Lung (tissue), 12 donors: ENCODE measurements around the gene SEC61A1. TPM values are rescaled to one million over a fixed set of nuclear protein-coding genes. Genes with fewer than 3 reads are reported as not detected.

Experiments
- ATAC-seq: fragments of 200-7000 bp; cut with Tn5 transposase; one replicate; pipeline ENCODE4 v1.9.1; 2020; ENCODE audit warnings: moderate number of reproducible peaks; ENCODE audit not compliant: insufficient read depth, low FRiP score
- DNase-seq, 3 donors: peaks; one replicate each; pipeline ENCODE4 v3.0.0-alpha.2; 2013 to 2017
- H3K27ac ChIP-seq, 2 donors: one replicate each; pipeline ENCODE4 v1.5.1; 2013; ENCODE audit warnings: mild to moderate bottlenecking in 2 of 2, moderate library complexity in 2 of 2, control low read depth in 1 of 2, inconsistent platforms in 1 of 2, low read depth in 1 of 2, low read length in 1 of 2
- H3K27me3 ChIP-seq, 3 donors: one replicate each; pipeline ENCODE4 v1.5.1; 2013; ENCODE audit warnings: low read length in 2 of 3; ENCODE audit not compliant: control insufficient read depth in 3 of 3, insufficient read depth in 3 of 3
- H3K36me3 ChIP-seq, 4 donors: one replicate each; pipeline ENCODE4 v1.5.1; 2013; ENCODE audit warnings: low read length in 4 of 4, mild to moderate bottlenecking in 1 of 4, moderate library complexity in 1 of 4; ENCODE audit not compliant: control insufficient read depth in 4 of 4, insufficient read depth in 4 of 4
- H3K4me1 ChIP-seq, 5 donors: one replicate each; pipeline ENCODE4 v1.5.1; 2013; ENCODE audit warnings: low read length in 5 of 5, mild to moderate bottlenecking in 2 of 5, moderate library complexity in 1 of 5; ENCODE audit not compliant: control insufficient read depth in 5 of 5, insufficient read depth in 5 of 5
- H3K4me3 ChIP-seq: one replicate; pipeline ENCODE4 v1.5.1; 2013; ENCODE audit warnings: mild to moderate bottlenecking, control low read depth, moderate library complexity
- H3K9ac ChIP-seq, 2 donors: one replicate each; pipeline ENCODE4 v1.5.1; 2013; ENCODE audit warnings: low read length in 2 of 2, control low read depth in 1 of 2; ENCODE audit not compliant: insufficient read depth in 1 of 2
- H3K9me3 ChIP-seq, 4 donors: one replicate each; pipeline ENCODE4 v1.5.1; 2013; ENCODE audit warnings: low read length in 3 of 4, mild to moderate bottlenecking in 1 of 4, moderate library complexity in 1 of 4; ENCODE audit not compliant: control insufficient read depth in 4 of 4, insufficient read depth in 3 of 4
- WGBS, 2 donors: extraction: QIAGEN DNeasy Blood & Tissue Kit; methylation state at CpG; one replicate each; pipeline ENCODE4 v1.1.7; 2013; 5-methylcytosine and 5-hydroxymethylcytosine counted together
- polyA plus RNA-seq, 2 donors: library from polyadenylated mRNA; stranded (reverse); fragments of 200-250 nt; gene quantifications; one replicate each; pipeline ENCODE4 v1.2.1, GENCODE V29; 2013
- total RNA-seq, 2 donors: library from RNA; depleted of rRNA in 1 of 2; stranded (reverse); fragments of >200 nt in 1 of 2; gene quantifications; one replicate each; pipeline ENCODE4 v1.2.1, GENCODE V29; 2014 to 2021
- TF ChIP-seq, protein P1 (sequence below): IDR thresholded peaks from 2 replicates; pipeline ENCODE4 v1.5.1; 2012; ENCODE audit warnings: mild to moderate bottlenecking; ENCODE audit errors: control extremely low read depth, extremely low read depth
- donor health status: control.
- donor health status: control.
- donor health status: Bipolar disorder and iron deficiency.
- donor health status: healthy.
- donor health status: DM: yes; HTN: yes; CAD: no.

SEC61A1 gene
- total and polyA plus RNA-seq, 4 donors, result 137 to 270 (median 173) TPM

DNA sequence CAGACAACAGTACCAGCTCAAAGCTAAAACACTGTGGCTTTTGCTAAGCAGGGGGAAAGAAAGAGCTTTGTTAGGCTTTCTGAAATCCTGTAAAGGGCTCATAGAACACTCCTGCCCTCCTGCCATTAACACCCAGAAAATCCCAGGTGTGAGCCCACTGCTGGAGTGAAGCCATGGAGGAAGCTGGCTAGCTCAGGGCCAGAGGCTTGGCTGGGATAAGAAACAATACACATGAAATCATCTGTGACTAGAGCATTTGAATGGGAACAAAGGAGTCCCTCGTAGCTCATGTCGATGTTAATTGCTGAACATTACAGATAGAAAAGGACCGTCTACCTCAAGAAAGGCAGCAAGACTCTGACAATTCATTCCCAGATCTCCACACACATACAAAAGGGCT, 47.9 kb downstream of the SEC61A1 start:
- H3K9ac ChIP-seq, result no peak overlapping the region
- H3K27me3 ChIP-seq, result no peaks in the 10 kb centered on the region
- ATAC-seq, result no peak
- DNase-seq, result no peak
- no peak overlapping the region for H3K4me3 ChIP-seq
- no peaks in the 10 kb centered on the region for H3K4me1 ChIP-seq
- TF ChIP-seq, protein P1, sequence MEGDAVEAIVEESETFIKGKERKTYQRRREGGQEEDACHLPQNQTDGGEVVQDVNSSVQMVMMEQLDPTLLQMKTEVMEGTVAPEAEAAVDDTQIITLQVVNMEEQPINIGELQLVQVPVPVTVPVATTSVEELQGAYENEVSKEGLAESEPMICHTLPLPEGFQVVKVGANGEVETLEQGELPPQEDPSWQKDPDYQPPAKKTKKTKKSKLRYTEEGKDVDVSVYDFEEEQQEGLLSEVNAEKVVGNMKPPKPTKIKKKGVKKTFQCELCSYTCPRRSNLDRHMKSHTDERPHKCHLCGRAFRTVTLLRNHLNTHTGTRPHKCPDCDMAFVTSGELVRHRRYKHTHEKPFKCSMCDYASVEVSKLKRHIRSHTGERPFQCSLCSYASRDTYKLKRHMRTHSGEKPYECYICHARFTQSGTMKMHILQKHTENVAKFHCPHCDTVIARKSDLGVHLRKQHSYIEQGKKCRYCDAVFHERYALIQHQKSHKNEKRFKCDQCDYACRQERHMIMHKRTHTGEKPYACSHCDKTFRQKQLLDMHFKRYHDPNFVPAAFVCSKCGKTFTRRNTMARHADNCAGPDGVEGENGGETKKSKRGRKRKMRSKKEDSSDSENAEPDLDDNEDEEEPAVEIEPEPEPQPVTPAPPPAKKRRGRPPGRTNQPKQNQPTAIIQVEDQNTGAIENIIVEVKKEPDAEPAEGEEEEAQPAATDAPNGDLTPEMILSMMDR, result no peak
- H3K27ac ChIP-seq, result no peak overlapping the region
- H3K9me3 ChIP-seq, result no peaks in the 10 kb centered on the region
- WGBS, 2 donors, result 89 to 96% methylated on average over 3 of the region's 3 CpGs
- H3K36me3 ChIP-seq, result peaks cover 18 to 39% (median 32%) of the 10 kb centered on the region in 4 donors

DNA sequence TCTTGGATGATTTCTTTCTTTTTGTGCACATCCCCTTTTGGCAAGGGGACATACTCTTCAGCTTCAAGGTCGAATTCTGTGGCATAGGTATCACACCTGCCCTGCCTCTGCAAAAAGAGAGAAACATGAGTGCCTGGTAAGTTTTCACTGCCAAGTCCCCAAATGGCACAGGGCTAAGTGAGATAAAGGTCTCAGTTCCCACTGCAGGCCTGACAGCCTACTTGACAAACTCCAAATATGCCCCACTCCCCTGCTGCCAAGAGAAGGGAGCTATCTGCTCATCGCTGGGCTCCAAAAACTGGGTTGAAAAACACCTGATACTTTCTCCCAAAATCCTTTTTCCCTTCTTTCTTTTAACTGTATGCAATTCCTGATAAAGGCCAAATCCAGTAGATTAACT, 48.4 kb downstream of the SEC61A1 start:
- H3K36me3 ChIP-seq, result peaks cover 18 to 39% (median 32%) of the 10 kb centered on the region in 4 donors
- no peak overlapping the region for H3K27ac ChIP-seq
- no peaks in the 10 kb centered on the region for H3K4me1 ChIP-seq
- H3K27me3 ChIP-seq, result no peaks in the 10 kb centered on the region
- no peaks in the 10 kb centered on the region for H3K9me3 ChIP-seq
- ATAC-seq (no peak), DNase-seq (no peak)
- TF ChIP-seq, protein P1, result no peak
- H3K9ac ChIP-seq, result no peak overlapping the region
- 90 to 95% methylated on average over 2 of the region's 2 CpGs for WGBS, 2 donors
- H3K4me3 ChIP-seq, result no peak overlapping the region

DNA sequence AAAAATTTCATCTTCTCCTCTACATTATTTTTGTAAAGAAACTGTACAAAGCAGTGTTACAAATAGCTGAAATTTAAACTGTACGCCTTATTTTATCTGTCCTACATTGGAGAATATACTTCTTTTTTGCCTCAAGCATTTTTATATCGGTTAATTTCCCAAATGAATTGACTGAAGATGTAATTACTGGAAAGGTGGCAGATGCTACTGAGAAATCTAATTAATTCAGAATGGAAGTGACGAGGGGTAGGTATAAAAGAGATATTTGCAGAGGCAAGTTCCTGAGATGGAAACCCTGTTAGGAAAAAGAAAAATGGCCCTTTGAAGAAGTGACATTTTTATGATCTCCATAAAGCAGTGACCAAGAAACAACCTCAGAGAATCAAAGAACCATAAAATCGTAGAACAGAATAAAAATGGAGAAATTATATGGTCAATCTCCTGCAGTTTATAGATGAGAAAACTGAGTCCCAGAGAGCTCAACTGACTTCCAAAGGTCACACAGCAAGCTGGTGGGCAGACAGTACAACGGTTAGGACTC, 51.0 kb downstream of the SEC61A1 start:
- TF ChIP-seq, protein P1, result no peak
- Histone ChIP-seq H3K4me1 (peaks cover 0 to 13% (median 0%) of the 10 kb centered on the region in 5 donors), H3K9me3 (no peaks in the 10 kb centered on the region), H3K4me3 (no peak overlapping the region), H3K9ac (no peak overlapping the region), H3K27ac (no peak overlapping the region), H3K27me3 (no peaks in the 10 kb centered on the region), H3K36me3 (peaks cover 11 to 29% (median 22%) of the 10 kb centered on the region in 4 donors)
- DNase-seq (no peak), ATAC-seq (no peak)
- 95 to 97% methylated on average over 5 of the region's 5 CpGs for WGBS, 2 donors

DNA sequence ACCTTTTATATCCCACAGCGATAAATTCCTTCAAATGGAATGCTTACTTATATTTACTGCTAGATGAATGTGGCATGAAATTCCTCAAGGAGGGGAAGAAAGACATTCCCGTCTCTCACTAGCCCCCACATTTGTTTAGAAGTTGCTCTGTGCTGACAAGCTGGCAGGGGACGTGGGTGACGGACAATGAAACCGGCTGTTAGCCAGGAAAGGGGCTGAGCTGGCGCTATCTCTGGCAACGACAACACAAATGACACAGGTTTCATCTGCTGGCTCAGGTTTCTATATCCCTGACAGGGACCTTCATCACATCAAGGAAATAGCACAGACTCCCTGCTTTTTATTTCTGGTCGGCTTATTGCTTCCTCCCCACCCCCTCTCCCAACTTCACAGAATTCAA, 55.6 kb downstream of the SEC61A1 start:
- WGBS, 2 donors, result 55 to 72% methylated on average over 8 of the region's 8 CpGs
- H3K4me1 ChIP-seq, result peaks cover 0 to 16% (median 0%) of the 10 kb centered on the region in 5 donors
- H3K36me3 ChIP-seq, result peaks cover 3 to 15% (median 13%) of the 10 kb centered on the region in 4 donors
- TF ChIP-seq, protein P1, result no peak
- H3K27ac ChIP-seq, result peak overlapping the region in 1 of 2 donors; percentile 36
- DNase-seq (peak; percentile 72 to 82 (median 76)), ATAC-seq (no peak)
- H3K9me3 ChIP-seq, result no peaks in the 10 kb centered on the region
- no peak overlapping the region for H3K9ac ChIP-seq
- H3K27me3 ChIP-seq, result no peaks in the 10 kb centered on the region
- no peak overlapping the region for H3K4me3 ChIP-seq
